H1 (cell line): ENCODE data around the gene ATMIN. TPM values are rescaled to one million over a fixed set of nuclear protein-coding genes. Genes with fewer than 3 reads are reported as not detected.

Experiments
- ATF3 ChIP-seq: IDR thresholded peaks from 2 replicates; pipeline ENCODE4 v1.6.1; 2011; ENCODE audit warnings: low read depth, mild to moderate bottlenecking, low read length; ENCODE audit not compliant: insufficient read depth
- BRCA1 ChIP-seq: IDR thresholded peaks from 2 replicates; pipeline ENCODE4 v1.6.1; 2012; ENCODE audit warnings: low read depth, low read length, improper control_type of control experiment
- CBX5 ChIP-seq: fragments of 300-800, 300-1000 bp; sonication (generic); IDR thresholded peaks from 2 replicates; pipeline ENCODE4 v1.7.1; 2016; ENCODE audit warnings: antibody characterized with exemption, low read length, low read depth
- CBX8 ChIP-seq: fragments of 300-800, 300-1000 bp; sonication (generic); IDR thresholded peaks from 2 replicates; pipeline ENCODE4 v1.7.1; 2016; ENCODE audit warnings: low read depth, low read length, borderline replicate concordance
- CTCF ChIP-seq, 3 experiments: IDR thresholded peaks; 1 replicate in 2 of 3; 2 replicates in 1 of 3; pipeline versions ENCODE4 v1.5.1 to v1.6.1; 2011; ENCODE audit warnings: low read length in 3 of 3, mild to moderate bottlenecking in 3 of 3, inconsistent platforms in 2 of 3, low read depth in 1 of 3, moderate library complexity in 1 of 3; ENCODE audit not compliant: insufficient read depth in 1 of 3; ENCODE audit errors: control extremely low read depth in 1 of 3
- EP300 ChIP-seq, 2 experiments: IDR thresholded peaks; 1 replicate in 1 of 2; 2 replicates in 1 of 2; pipeline ENCODE4 v1.6.1; 2011 to 2012; ENCODE audit warnings: low read depth in 2 of 2, low read length in 2 of 2, mild to moderate bottlenecking in 2 of 2, borderline replicate concordance in 1 of 2, inconsistent platforms in 1 of 2, moderate library complexity in 1 of 2
- GABPA ChIP-seq: IDR thresholded peaks from 2 replicates; pipeline ENCODE4 v1.6.1; 2011; ENCODE audit warnings: mild to moderate bottlenecking, low read length, moderate library complexity, borderline replicate concordance; ENCODE audit not compliant: insufficient read depth
- JUND ChIP-seq: IDR thresholded peaks from 2 replicates; pipeline ENCODE4 v1.6.1; 2011; ENCODE audit warnings: mild to moderate bottlenecking, improper control_type of control experiment, low read length
- KDM5A ChIP-seq: fragments of 200-600 bp; IDR thresholded peaks from 2 replicates; pipeline ENCODE4 v1.7.1; 2012; ENCODE audit warnings: mild to moderate bottlenecking, low read length, inconsistent platforms, mixed read lengths
- MAX ChIP-seq: IDR thresholded peaks from 2 replicates; pipeline ENCODE4 v1.6.1; 2012; ENCODE audit warnings: inconsistent platforms
- NANOG ChIP-seq: IDR thresholded peaks from 2 replicates; pipeline ENCODE4 v1.6.1; 2011; ENCODE audit warnings: low read length, low read depth, mild to moderate bottlenecking, inconsistent platforms; ENCODE audit not compliant: insufficient read depth, poor library complexity, severe bottlenecking
- POLR2A ChIP-seq, 2 experiments: IDR thresholded peaks; 1 replicate in 1 of 2; 2 replicates in 1 of 2; pipeline ENCODE4 v1.6.1; 2011; ENCODE audit warnings: low read depth in 2 of 2, low read length in 2 of 2, mild to moderate bottlenecking in 2 of 2; ENCODE audit errors: control extremely low read depth in 1 of 2
- RAD21 ChIP-seq, 2 experiments: IDR thresholded peaks in 1 of 2; conservative IDR thresholded peaks in 1 of 2; 2 replicates each; pipeline ENCODE4 v1.6.1; 2011; ENCODE audit warnings: low read depth in 2 of 2, low read length in 2 of 2, improper control_type of control experiment in 1 of 2, inconsistent platforms in 1 of 2, mild to moderate bottlenecking in 1 of 2, moderate library complexity in 1 of 2
- RBBP5 ChIP-seq: IDR thresholded peaks from 2 replicates; pipeline ENCODE4 v1.7.1; 2012; ENCODE audit warnings: low read depth, mild to moderate bottlenecking, inconsistent platforms, low read length, moderate library complexity, borderline replicate concordance
- RXRA ChIP-seq: IDR thresholded peaks from 2 replicates; pipeline ENCODE4 v1.6.1; 2011; ENCODE audit warnings: low read depth, mild to moderate bottlenecking, low read length, moderate library complexity; ENCODE audit not compliant: insufficient read depth
- SP1 ChIP-seq: IDR thresholded peaks from 2 replicates; pipeline ENCODE4 v1.6.1; 2011; ENCODE audit warnings: low read depth, low read length
- TAF7 ChIP-seq: optimal IDR thresholded peaks from 2 replicates; pipeline ENCODE3; 2011; ENCODE audit warnings: low read depth, mild to moderate bottlenecking, inconsistent platforms, low read length, moderate library complexity, borderline replicate concordance
- YY1 ChIP-seq: IDR thresholded peaks from 2 replicates; pipeline ENCODE4 v1.6.1; 2011; ENCODE audit warnings: low read depth, mild to moderate bottlenecking, low read length
- polyA plus RNA-seq, 7 experiments: library from polyadenylated mRNA; depleted of rRNA in 3 of 7; stranded (reverse) in 5 of 7; unstranded in 2 of 7; fragments of >200 nt in 5 of 7; fragments of 200-250 nt in 2 of 7; gene quantifications; 1 replicate in 5 of 7; 2 replicates in 1 of 7; 4 replicates in 1 of 7; pipeline versions ENCODE4 v1.2.1 to v1.2.3, GENCODE V29; 2011 to 2013; ENCODE audit warnings: missing spikeins in 2 of 7, mixed read lengths in 2 of 7
- total RNA-seq: library from RNA; stranded (reverse); fragmentation: NEBNext Ultra II Directional; extraction: Animal tissue kit (Norgen Biotek cat#: 25700); gene quantifications from 2 replicates; pipeline ENCODE4 v1.2.1, GENCODE V29; 2021

The ATMIN gene
- total and polyA plus RNA-seq, 2 of the 8 experiments (the other 6 are each of a cell fraction or from before 2014, with no cell fraction given): 34.8 to 59.8 TPM

- peak; percentile 95 to 100 (median 96) for TF ChIP-seq CTCF (IDR thresholded peaks at IDR 0.05; ENCODE audit: control extremely low read depth in 1 of 3, insufficient read depth in 1 of 3, low read depth in 1 of 3, low read length in 3 of 3)
- peak; percentile 46 to 70; a peak in 1 of 3 replicates for TF ChIP-seq POLR2A (IDR thresholded peaks at IDR 0.05; ENCODE audit: control extremely low read depth in 1 of 2, low read depth in 2 of 2, low read length in 2 of 2)
- peak; percentile 29; the same call in 1 of the 2 replicates for TF ChIP-seq BRCA1
- peak; percentile 44; the same call in 1 of the 2 replicates for TF ChIP-seq GABPA
- 0 out of 2 replicates have a peak, but pooled peaks have one; percentile 24 for TF ChIP-seq SP1
- peak; percentile 32; the same call in 1 of the 2 replicates for TF ChIP-seq MAX
- no peak for TF ChIP-seq KDM5A
- TF ChIP-seq RXRA: no peak
- TF ChIP-seq JUND: peak; percentile 55; the same call in 1 of the 2 replicates
- TF ChIP-seq CBX5: no peak
- peak; percentile 23; the same call in 1 of the 2 replicates for TF ChIP-seq RBBP5
- peak; percentile 50; the same call in 1 of the 2 replicates for TF ChIP-seq ATF3
- peak; percentile 82 for TF ChIP-seq TAF7
- peak; percentile 82; the same call in 1 of the 2 replicates for TF ChIP-seq YY1
- no peak for TF ChIP-seq CBX8
- peak; percentile 59 to 74 for TF ChIP-seq RAD21 (IDR thresholded peaks at IDR 0.05 in 1 of 2, conservative IDR thresholded peaks at IDR 0.05 in 1 of 2; ENCODE audit: low read depth in 2 of 2, low read length in 2 of 2)
- TF ChIP-seq NANOG: peak; percentile 56
- TF ChIP-seq EP300 (IDR thresholded peaks at IDR 0.05; ENCODE audit: borderline replicate concordance in 1 of 2, low read depth in 2 of 2, low read length in 2 of 2): peak in 1 of 2 experiments; percentile 73; a peak in 1 of 3 replicates
These were observed at the start of gene ATMIN (continued) for GRCh38 chr16:81035398-81035974.
